NCI-H82 (cell line): ENCODE data around the gene ARF1.

Experiments used
- DNase-seq: peaks from one replicate; lab custom pipeline; 2025; lab: John Stamatoyannopoulos, UW

Gene ARF1

DNA sequence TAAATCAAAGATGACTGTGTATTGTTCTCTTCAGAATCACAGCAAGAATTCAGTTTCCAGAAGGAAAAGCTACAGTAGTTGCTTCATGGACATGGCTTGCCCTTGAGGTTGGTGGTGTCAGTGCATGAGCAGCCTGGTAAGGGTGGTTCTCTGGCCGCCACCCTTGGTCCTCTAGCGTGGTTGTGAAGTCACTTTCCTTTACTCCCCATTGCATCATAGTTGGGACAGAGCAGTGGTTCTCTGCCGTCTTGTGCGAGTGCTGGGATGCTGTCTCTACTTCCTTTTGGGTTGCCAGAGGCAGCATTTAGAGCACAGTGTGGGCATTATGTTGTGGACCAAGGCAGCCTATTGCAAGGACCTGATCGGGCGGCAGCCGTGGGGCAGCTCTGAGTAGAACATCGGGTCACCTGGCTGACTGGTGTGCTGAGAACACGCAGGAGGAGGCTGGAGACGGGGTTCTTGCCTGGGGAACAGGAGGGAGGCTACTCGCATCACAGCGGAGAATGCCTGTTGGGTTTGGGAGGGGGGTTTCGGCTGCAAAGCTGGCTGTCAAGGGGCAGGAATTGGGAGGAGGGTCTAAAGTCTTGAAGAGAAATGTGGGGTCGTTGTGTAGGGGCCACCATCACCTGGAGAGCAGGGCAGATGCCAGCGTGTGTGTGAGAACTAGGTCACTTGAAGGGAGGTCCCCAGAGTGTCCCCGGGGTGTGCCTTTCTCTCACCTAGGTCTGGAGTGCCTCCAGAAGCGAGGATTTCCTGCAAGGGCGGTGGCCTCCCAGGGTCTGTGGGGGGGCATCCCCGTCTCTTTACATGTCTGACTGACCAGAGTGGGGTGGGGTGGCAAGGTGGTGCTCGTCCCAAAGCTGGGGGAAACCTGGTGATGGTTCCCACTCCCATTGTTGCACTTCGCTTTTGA lies 6.3 kb downstream of the ARF1 start:
- DNase-seq, result no peak

GRCh38 chr1:228089519-228090380 lies 7.2 kb downstream of the ARF1 start:
- DNase-seq, result no peak

- DNase-seq, result no peak
Measured at GRCh38 chr1:228090613-228091081, 8.1 kb downstream of the ARF1 start.

- no peak for DNase-seq
Measured at GRCh38 chr1:228091084-228091483, 8.6 kb downstream of the ARF1 start.

DNA sequence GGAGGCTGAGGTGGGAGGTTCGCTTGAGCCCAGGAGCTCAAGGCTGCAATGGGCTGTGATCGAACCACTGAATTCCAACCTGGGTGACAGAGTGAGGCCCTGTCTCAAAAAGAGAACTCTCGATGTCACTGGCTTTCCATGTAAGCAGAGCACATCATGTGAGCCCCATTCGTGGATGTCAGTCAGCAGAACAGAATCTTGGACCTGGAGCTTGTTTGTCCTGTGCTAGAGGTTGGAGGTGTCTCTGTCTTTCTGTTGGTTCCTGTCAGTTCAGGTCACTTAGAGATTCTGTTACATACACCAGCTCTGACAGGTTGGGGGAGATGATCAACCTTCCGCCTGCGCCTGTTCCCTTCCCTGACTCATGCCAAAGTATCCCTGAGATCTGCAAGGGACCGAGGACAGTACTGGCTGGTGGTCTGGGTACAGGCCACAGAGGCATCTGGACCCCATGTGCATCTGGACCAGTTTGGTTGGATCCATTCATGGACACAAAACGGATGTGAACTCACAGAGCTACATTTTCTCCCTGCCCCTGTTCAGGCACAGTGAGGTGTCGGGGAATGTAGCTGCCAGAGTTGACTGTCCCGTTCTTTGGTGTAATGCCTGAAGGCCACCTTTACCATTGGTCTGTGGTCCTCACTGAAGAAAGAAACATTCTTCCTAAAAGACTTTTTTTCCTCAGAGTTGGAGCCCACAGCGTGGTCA lies 10.0 kb downstream of the ARF1 start:
- no peak for DNase-seq

DNA sequence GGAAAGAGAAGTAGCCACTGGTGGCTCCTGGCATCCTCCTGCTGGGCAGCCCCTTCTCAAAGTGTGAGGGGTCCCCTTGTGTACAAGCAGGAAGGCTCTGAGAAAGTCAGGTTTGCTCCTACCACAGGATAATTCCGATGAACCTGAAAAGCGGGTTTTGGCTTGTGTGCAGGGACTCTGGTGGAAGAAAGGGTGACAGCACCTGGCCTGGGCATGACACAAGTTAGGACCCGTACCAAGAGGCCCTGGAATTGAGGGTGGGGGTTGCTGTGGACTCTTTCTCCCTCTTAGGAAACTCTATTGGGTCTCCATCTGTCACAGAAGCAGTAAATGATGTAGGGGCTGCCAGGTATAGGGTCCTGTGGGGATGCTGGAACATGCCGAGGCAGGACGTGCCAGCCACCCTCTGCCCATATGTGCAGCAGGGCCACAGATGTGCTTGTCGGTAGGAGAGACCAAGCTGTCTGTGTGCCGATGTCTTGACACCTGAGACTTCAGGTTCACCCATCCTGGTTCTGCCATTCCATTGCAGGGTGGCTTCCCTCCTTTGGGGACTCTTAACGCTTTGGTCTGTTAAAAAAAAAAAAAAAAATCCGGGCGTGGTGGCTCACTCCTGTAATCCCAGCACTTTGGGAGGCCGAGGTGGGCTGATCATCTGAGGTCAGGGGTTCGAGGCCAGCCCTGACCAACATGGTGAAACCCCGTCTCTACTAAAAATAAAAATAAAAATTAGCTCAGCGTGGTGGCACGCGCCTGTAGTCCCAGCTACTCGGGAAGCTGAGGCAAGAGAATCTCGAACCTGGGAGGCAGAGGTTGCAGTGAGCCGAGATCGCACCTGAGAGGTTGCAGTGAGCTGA lies 10.8 kb downstream of the ARF1 start:
- DNase-seq, result no peak

DNA sequence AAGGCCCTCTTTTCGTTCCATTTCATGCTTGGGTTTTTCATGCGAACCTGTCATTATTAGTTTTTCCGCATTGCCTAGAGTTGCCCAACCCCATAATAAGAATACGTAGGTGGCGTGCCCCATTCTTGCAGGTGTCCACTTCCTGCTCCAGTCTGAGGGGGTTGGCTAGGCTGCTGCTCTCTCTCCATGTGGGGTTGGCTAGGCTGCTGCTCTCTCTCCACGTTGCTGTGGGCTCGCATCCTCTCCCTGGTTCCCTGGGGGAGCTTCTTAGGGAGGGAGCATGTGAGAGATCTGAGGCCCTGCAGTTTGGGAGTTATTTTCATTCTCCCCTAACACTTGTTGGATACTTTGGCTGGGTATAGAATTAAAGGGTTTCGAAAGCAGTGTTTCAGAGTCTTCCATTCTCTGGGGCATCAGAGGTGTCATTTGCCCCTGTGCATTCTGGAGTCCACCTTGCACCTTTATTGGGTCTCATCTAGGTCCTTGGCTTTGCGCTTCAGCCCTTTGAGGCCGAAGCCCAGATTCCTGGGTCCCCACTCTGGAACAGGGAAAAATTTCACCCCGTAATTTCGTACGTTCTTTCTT lies 12.0 kb downstream of the ARF1 start:
- no peak for DNase-seq

- DNase-seq, result no peak
Measured at GRCh38 chr1:228095161-228095560, 12.7 kb downstream of the ARF1 start.

- DNase-seq, result no peak
Measured at GRCh38 chr1:228095938-228096337, 13.4 kb downstream of the ARF1 start.

GRCh38 chr1:228096416-228097332 lies 14.2 kb downstream of the ARF1 start:
- no peak for DNase-seq

- DNase-seq, result no peak
Measured at GRCh38 chr1:228097333-228098081, 15.0 kb downstream of the ARF1 start.

DNA sequence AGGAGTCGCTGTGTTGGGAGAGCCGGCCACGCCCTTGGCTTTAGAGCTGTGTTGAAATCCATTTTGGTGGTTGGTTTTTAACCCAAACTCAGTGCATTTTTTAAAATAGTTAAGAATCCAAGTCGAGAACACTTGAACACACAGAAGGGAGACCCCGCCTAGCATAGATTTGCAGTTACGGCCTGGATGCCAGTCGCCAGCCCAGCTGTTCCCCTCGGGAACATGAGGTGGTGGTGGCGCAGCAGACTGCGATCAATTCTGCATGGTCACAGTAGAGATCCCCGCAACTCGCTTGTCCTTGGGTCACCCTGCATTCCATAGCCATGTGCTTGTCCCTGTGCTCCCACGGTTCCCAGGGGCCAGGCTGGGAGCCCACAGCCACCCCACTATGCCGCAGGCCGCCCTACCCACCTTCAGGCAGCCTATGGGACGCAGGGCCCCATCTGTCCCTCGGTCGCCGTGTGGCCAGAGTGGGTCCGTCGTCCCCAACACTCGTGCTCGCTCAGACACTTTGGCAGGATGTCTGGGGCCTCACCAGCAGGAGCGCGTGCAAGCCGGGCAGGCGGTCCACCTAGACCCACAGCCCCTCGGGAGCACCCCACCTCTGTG lies 15.9 kb downstream of the ARF1 start:
- DNase-seq, result no peak

GRCh38 chr1:228099331-228099732 lies 16.8 kb downstream of the ARF1 start:
- no peak for DNase-seq

- DNase-seq, result no peak
Measured at GRCh38 chr1:228100822-228101613, 18.5 kb downstream of the ARF1 start.

GRCh38 chr1:228101614-228101993 lies 19.1 kb downstream of the ARF1 start:
- DNase-seq, result no peak

DNA sequence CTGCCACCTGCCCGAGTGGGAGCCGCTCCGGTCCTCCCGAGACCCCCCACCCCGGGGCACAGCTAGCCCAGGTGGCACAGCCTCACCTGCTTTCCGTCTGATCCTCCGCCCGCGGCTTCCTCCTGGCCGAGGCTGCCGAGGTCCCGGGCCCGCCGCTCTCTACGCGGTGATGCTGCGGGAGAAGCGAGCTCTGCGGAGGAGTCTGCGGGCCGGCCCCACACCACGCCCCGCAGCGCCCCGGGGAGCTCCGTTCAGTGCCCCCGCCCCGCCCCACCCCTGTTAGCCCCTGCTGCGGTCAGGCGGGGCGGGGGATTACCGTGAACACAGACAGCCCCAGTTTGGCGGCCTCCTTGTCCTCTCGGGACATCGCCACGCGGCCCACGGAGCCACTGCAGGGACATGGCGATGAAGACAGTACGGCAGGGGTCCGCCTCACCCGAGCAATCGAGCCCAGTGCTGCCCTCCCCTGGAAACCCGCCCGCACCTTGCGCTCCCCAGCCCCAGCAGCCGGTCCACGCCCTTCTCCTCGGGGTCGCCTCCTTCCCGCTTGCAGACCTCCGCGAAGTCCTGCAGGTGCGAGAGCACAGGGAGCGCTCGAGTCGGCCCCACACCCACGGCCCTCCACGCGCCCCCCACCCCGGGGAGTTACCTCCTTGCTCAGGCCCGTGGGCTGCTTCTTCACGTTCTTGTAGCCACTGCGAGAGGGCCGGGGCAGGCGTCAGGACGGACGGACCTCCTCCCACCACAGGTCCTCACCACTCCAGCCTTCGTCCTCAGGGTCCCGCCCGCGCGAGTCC lies 19.7 kb downstream of the ARF1 start:
- peak; percentile 81 for DNase-seq
